ENCODE measurements around the gene RHOT2.

DNA sequence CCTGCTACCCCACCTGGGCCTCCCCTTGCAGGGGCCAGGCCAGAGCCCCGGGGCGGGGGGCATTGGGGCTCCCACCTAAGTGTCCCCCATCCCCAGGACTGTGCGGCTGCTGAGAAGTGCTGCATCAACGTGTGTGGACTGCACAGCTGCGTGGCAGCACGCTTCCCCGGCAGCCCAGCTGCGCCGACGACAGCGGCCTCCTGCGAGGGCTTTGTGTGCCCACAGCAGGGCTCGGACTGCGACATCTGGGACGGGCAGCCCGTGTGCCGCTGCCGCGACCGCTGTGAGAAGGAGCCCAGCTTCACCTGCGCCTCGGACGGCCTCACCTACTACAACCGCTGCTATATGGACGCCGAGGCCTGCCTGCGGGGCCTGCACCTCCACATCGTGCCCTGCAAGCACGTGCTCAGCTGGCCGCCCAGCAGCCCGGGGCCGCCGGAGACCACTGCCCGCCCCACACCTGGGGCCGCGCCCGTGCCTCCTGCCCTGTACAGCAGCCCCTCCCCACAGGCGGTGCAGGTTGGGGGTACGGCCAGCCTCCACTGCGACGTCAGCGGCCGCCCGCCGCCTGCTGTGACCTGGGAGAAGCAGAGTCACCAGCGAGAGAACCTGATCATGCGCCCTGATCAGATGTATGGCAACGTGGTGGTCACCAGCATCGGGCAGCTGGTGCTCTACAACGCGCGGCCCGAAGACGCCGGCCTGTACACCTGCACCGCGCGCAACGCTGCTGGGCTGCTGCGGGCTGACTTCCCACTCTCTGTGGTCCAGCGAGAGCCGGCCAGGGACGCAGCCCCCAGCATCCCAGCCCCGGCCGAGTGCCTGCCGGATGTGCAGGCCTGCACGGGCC, 35.2 kb upstream of the RHOT2 start:
- TF ChIP-seq HDAC6 (IDR thresholded peaks at IDR 0.05; ENCODE audit: low read depth, low read length) (no peak), GABPA (IDR thresholded peaks at IDR 0.05; ENCODE audit: borderline replicate concordance, insufficient read depth, low read length) (no peak), BCL11A (IDR thresholded peaks at IDR 0.05; ENCODE audit: low read depth in 2 of 2, low read length in 2 of 2) (no peak), YY1 (IDR thresholded peaks at IDR 0.05; ENCODE audit: low read depth, low read length) (no peak), FOSL1 (IDR thresholded peaks at IDR 0.05; ENCODE audit: insufficient read depth, low read depth, low read length) (no peak), TAF7 (optimal IDR thresholded peaks at IDR 0.05; ENCODE audit: borderline replicate concordance, low read depth, low read length) (no peak), BRCA1 (IDR thresholded peaks at IDR 0.05; ENCODE audit: low read depth, low read length) (no peak)
- TF ChIP-seq, protein P1, sequence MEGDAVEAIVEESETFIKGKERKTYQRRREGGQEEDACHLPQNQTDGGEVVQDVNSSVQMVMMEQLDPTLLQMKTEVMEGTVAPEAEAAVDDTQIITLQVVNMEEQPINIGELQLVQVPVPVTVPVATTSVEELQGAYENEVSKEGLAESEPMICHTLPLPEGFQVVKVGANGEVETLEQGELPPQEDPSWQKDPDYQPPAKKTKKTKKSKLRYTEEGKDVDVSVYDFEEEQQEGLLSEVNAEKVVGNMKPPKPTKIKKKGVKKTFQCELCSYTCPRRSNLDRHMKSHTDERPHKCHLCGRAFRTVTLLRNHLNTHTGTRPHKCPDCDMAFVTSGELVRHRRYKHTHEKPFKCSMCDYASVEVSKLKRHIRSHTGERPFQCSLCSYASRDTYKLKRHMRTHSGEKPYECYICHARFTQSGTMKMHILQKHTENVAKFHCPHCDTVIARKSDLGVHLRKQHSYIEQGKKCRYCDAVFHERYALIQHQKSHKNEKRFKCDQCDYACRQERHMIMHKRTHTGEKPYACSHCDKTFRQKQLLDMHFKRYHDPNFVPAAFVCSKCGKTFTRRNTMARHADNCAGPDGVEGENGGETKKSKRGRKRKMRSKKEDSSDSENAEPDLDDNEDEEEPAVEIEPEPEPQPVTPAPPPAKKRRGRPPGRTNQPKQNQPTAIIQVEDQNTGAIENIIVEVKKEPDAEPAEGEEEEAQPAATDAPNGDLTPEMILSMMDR (IDR thresholded peaks at IDR 0.05; ENCODE audit: control extremely low read depth in 1 of 3, insufficient read depth in 1 of 3, low read depth in 1 of 3, low read length in 3 of 3): no peak
- TF ChIP-seq, protein P2, sequence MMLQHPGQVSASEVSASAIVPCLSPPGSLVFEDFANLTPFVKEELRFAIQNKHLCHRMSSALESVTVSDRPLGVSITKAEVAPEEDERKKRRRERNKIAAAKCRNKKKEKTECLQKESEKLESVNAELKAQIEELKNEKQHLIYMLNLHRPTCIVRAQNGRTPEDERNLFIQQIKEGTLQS (IDR thresholded peaks at IDR 0.05; ENCODE audit: insufficient read depth, low read depth, low read length): no peak

Measured in H1 (cell line).